ENCODE data around the gene TSPAN5. TPM values are rescaled to one million over a fixed set of nuclear protein-coding genes. Genes with fewer than 3 reads are reported as not detected.

Gene TSPAN5
- total RNA-seq, 1 donor from 2014 or later: 1.7 TPM

DNA sequence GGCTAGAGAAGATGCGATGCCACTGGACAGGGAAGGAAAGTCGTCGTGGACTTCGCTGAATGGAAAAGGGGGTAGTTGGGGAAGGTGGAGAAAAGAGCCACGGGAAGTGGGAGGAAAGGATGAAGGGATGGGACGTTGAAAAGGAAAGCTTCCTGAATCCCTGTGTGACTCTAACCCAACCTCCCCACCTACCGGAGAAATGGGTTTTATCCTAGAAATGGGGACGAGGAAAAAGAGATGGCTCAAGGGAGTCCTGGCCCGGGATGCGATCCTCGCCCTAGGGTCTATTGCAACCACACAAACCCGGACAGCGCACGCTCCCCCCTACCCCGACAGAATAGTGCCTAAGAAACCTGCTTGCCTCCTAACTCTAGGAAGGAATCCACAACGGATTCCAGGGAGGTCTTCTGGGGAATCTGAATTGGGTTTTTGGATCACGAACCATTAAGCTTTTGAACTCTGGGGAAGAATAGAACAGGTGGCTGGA is 738 bp upstream of the TSPAN5 start:
- intact Hi-C loops (cut with micrococcal nuclease): no loop called here
- DNase-seq: no peak
- Histone ChIP-seq H3K4me1 (peaks cover 42% of the 10 kb centered on the region), H3K36me3 (no peaks in the 10 kb centered on the region), H3K9me3 (replicated peaks) (no peaks in the 10 kb centered on the region), H3K27me3 (ENCODE audit: low read depth) (peaks cover 10% of the 10 kb centered on the region), H3K27ac (replicated peaks) (peak overlapping the region; percentile 73), H3K4me3 (peak overlapping the region; percentile 74)
- TF ChIP-seq, protein P1, sequence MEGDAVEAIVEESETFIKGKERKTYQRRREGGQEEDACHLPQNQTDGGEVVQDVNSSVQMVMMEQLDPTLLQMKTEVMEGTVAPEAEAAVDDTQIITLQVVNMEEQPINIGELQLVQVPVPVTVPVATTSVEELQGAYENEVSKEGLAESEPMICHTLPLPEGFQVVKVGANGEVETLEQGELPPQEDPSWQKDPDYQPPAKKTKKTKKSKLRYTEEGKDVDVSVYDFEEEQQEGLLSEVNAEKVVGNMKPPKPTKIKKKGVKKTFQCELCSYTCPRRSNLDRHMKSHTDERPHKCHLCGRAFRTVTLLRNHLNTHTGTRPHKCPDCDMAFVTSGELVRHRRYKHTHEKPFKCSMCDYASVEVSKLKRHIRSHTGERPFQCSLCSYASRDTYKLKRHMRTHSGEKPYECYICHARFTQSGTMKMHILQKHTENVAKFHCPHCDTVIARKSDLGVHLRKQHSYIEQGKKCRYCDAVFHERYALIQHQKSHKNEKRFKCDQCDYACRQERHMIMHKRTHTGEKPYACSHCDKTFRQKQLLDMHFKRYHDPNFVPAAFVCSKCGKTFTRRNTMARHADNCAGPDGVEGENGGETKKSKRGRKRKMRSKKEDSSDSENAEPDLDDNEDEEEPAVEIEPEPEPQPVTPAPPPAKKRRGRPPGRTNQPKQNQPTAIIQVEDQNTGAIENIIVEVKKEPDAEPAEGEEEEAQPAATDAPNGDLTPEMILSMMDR (IDR thresholded peaks at IDR 0.05; ENCODE audit: borderline replicate concordance): no peak

DNA sequence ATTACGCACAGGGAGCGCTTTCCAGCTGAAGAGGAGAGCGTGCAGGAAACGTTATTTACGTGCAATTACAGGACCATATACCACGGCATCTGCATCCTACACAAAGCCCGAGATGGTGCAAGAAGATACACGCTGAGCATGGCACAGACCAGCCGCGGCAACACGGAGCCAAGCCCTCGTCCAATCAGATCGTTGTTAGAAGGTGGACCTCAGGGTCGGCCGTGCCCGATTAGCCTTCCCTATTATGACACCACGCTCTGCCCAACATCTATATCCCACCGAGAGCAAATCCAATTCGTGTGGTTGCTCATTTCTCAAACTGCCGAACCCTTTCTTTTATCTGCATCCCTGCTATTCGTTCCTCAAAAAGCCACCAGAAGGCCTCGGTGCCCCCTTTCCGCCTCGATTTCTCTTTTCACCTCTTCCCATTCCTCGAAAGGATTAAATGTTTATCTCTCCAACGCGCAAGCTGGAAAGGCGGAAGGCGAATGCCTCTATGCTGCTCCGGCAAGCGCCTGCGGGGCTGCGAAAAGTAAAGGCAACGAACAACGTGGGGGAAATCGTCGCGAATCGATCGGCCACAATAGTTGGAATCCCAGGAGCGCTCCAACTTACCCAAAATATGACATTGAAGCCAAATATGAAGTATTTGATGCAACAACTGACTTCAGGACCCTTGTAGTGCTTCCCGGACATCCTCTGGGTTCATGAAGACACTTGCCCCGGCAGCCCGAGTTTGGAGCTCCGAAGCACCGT is 702 bp downstream of the TSPAN5 start:
- DNase-seq: peak; percentile 22
- Histone ChIP-seq H3K4me1 (peaks cover 42% of the 10 kb centered on the region), H3K27ac (replicated peaks) (peak overlapping the region; percentile 73), H3K4me3 (peak overlapping the region; percentile 74), H3K36me3 (no peaks in the 10 kb centered on the region), H3K9me3 (replicated peaks) (no peaks in the 10 kb centered on the region), H3K27me3 (ENCODE audit: low read depth) (peaks cover 10% of the 10 kb centered on the region)
- intact Hi-C loops (cut with micrococcal nuclease): no loop called here
- TF ChIP-seq, protein P1 (IDR thresholded peaks at IDR 0.05; ENCODE audit: borderline replicate concordance): no peak

DNA sequence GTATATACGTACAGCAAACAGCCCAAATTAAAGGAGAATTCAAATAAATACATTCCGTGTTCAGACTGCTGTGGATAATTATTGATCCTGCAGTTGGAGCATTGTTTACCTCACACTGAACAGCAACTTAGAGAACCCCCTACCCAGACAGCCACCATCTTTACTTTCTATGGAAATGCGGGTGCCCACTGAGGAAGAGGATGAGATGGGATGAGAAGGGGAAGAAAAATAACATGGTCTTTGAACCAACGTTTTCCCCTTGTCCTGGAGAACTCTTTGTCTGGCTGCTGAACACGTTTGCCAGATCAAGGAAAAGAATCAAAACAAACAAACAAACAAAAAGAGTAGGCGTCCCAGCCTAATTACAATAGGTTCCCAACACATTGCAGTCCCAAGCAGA is 1.5 kb downstream of the TSPAN5 start:
- Histone ChIP-seq H3K9me3 (replicated peaks) (no peaks in the 10 kb centered on the region), H3K27me3 (ENCODE audit: low read depth) (peaks cover 10% of the 10 kb centered on the region), H3K36me3 (no peaks in the 10 kb centered on the region), H3K4me3 (peak overlapping the region; percentile 74), H3K27ac (replicated peaks) (no peak overlapping the region), H3K4me1 (peaks cover 42% of the 10 kb centered on the region)
- TF ChIP-seq, protein P1 (IDR thresholded peaks at IDR 0.05; ENCODE audit: borderline replicate concordance): no peak
- DNase-seq: no peak
- intact Hi-C loops (cut with micrococcal nuclease): no loop called here

DNA sequence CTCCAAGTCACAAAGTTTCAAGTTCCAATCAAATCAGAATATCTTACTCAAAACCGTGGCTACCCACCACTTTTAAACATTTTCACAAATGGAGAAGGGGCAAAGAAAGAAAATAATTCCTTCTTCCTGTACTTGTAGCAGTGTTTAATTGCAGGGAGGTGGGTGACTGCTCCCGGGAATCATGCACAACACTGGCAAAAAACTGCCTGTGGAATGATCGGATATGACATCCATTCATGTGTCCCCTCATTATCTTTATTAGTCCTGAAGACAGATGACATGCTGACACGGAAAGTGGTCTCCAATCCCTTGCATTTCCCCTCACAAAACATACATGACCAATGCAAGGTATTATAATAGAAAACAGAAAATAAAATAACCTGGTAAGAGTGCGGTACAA is 2.0 kb downstream of the TSPAN5 start:
- TF ChIP-seq, protein P1 (IDR thresholded peaks at IDR 0.05; ENCODE audit: borderline replicate concordance): no peak
- Histone ChIP-seq H3K27ac (replicated peaks) (no peak overlapping the region), H3K27me3 (ENCODE audit: low read depth) (peaks cover 10% of the 10 kb centered on the region), H3K36me3 (no peaks in the 10 kb centered on the region), H3K9me3 (replicated peaks) (no peaks in the 10 kb centered on the region), H3K4me3 (peak overlapping the region; percentile 74), H3K4me1 (peaks cover 42% of the 10 kb centered on the region)
- no peak for DNase-seq
- intact Hi-C loops (cut with micrococcal nuclease): no loop called here

DNA sequence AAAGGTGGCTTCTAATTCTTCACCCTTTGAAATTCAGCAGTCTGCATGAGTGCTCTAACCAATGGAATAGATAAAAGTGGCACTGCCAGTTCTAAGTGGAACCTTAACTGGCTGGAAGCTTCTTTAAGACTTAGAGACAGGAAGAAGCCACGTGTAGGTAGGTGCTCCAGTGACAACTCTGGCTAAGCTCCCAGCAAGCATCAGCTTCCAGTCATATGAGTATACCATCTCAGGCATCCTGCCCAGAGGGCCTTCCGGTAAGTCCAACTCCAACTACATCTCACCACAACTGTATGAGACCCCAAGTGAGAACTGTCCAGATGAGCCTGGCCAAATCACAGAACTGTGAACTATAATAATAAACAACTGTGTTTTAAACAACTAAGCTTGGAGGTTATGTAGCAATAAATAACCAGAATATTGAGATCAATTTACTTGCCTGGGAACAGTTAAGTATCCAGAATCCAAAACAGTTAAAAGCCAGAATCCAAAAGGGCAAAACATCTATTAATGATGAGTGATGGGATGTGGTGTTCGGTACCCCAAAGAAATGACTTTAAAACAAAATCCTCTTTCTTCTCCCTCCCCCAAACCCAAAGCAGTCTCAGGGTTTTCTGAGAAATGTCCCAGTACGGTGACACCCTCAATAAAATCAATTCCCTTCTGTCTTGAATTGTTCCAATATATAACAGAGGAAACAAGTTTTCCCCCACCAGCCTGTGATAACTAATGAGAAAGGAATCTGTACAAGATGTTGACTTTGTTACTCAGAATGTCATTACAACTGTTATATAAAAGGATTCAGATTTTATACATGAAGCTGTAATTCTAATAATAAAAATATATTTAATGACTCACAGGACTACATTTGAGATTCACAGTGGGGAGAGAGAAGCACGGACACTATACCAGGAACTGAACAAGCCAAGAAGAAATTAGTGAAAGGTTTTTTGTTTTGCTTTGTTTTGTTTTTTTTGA is 4.2 kb downstream of the TSPAN5 start:
- DNase-seq: no peak
- peaks cover 10% of the 10 kb centered on the region for H3K27me3 ChIP-seq (ENCODE audit: low read depth)
- intact Hi-C loops (cut with micrococcal nuclease): no loop called here
- no peaks in the 10 kb centered on the region for H3K9me3 ChIP-seq (replicated peaks)
- no peaks in the 10 kb centered on the region for H3K36me3 ChIP-seq
- TF ChIP-seq, protein P1 (IDR thresholded peaks at IDR 0.05; ENCODE audit: borderline replicate concordance): no peak
- H3K27ac ChIP-seq (replicated peaks): no peak overlapping the region
- H3K4me1 ChIP-seq: peaks cover 26% of the 10 kb centered on the region
- no peak overlapping the region for H3K4me3 ChIP-seq

Data from left ventricle myocardium inferior (tissue), 1 donor.